T-helper 2 cell treated with Interferon-gamma antibody and Interleukin-4, amounts not matched to agents 5 μg/mL and 100 μg/mL, for 36 hours (primary cell): ENCODE results near the gene PHF1.

Source experiments
- DNase-seq: peaks from one replicate; pipeline ENCODE4 v3.0.0; 2021; ENCODE audit warnings: low spot score
- H3K27ac Mint-ChIP-seq: one replicate; pipeline ENCODE4 v1.8.0; 2021; ENCODE audit warnings: mild to moderate bottlenecking, mixed read lengths
- H3K27me3 Mint-ChIP-seq: one replicate; pipeline ENCODE4 v1.8.0; 2021; ENCODE audit warnings: low read depth, mixed read lengths
- H3K36me3 Mint-ChIP-seq: one replicate; pipeline ENCODE4 v1.8.0; 2021; ENCODE audit warnings: low read depth, mixed read lengths
- H3K4me1 Mint-ChIP-seq: one replicate; pipeline ENCODE4 v1.8.0; 2021; ENCODE audit warnings: low read depth, mixed read lengths
- H3K4me3 Mint-ChIP-seq: one replicate; pipeline ENCODE4 v1.8.0; 2022; ENCODE audit warnings: mild to moderate bottlenecking, moderate library complexity, mixed read lengths
- H3K9me3 Mint-ChIP-seq: one replicate; pipeline ENCODE4 v1.8.0; 2021; ENCODE audit warnings: mixed read lengths

PHF1 gene

GRCh38 chr6:33428224-33428965 is 17.6 kb downstream of the PHF1 start:
- H3K4me1 Mint-ChIP-seq = peaks cover 71% of the 10 kb centered on the region
- H3K9me3 Mint-ChIP-seq = no peaks in the 10 kb centered on the region
- no peaks in the 10 kb centered on the region for H3K27me3 Mint-ChIP-seq
- peak overlapping the region; percentile 77 for H3K27ac Mint-ChIP-seq
- peak; percentile 28 for DNase-seq
- H3K4me3 Mint-ChIP-seq = peak overlapping the region; percentile 83
- peaks cover 24% of the 10 kb centered on the region for H3K36me3 Mint-ChIP-seq

GRCh38 chr6:33428966-33429749 is 18.3 kb downstream of the PHF1 start:
- no peak for DNase-seq
- no peaks in the 10 kb centered on the region for H3K9me3 Mint-ChIP-seq
- H3K27ac Mint-ChIP-seq = peak overlapping the region; percentile 77
- peaks cover 21% of the 10 kb centered on the region for H3K36me3 Mint-ChIP-seq
- no peaks in the 10 kb centered on the region for H3K27me3 Mint-ChIP-seq
- peaks cover 66% of the 10 kb centered on the region for H3K4me1 Mint-ChIP-seq
- peak overlapping the region; percentile 83 for H3K4me3 Mint-ChIP-seq

- Mint-ChIP-seq H3K4me1 (peaks cover 62% of the 10 kb centered on the region), H3K9me3 (no peaks in the 10 kb centered on the region), H3K36me3 (peaks cover 18% of the 10 kb centered on the region), H3K27ac (peak overlapping the region; percentile 77), H3K4me3 (peak overlapping the region; percentile 83), H3K27me3 (no peaks in the 10 kb centered on the region)
- DNase-seq = no peak
Measured at GRCh38 chr6:33429750-33430052, 18.9 kb downstream of the PHF1 start.

- Mint-ChIP-seq H3K4me3 (peak overlapping the region; percentile 83), H3K27ac (peak overlapping the region; percentile 77), H3K9me3 (no peaks in the 10 kb centered on the region), H3K27me3 (no peaks in the 10 kb centered on the region), H3K4me1 (peaks cover 55% of the 10 kb centered on the region), H3K36me3 (peaks cover 17% of the 10 kb centered on the region)
- no peak for DNase-seq
Measured at GRCh38 chr6:33430334-33430733, 19.5 kb downstream of the PHF1 start.

GRCh38 chr6:33430991-33431879 is 20.4 kb downstream of the PHF1 start:
- H3K27me3 Mint-ChIP-seq = no peaks in the 10 kb centered on the region
- H3K4me3 Mint-ChIP-seq = peak overlapping the region; percentile 83
- H3K27ac Mint-ChIP-seq = peak overlapping the region; percentile 66
- peak; percentile 53 for DNase-seq
- no peaks in the 10 kb centered on the region for H3K9me3 Mint-ChIP-seq
- H3K36me3 Mint-ChIP-seq = peaks cover 22% of the 10 kb centered on the region
- H3K4me1 Mint-ChIP-seq = peaks cover 52% of the 10 kb centered on the region

GRCh38 chr6:33431880-33432541 is 21.2 kb downstream of the PHF1 start:
- Mint-ChIP-seq H3K36me3 (peaks cover 29% of the 10 kb centered on the region), H3K27me3 (no peaks in the 10 kb centered on the region), H3K9me3 (no peaks in the 10 kb centered on the region), H3K27ac (peak overlapping the region; percentile 71), H3K4me3 (no peak overlapping the region), H3K4me1 (peaks cover 49% of the 10 kb centered on the region)
- DNase-seq = no peak

GRCh38 chr6:33432546-33432945 is 21.7 kb downstream of the PHF1 start:
- Mint-ChIP-seq H3K4me3 (peak overlapping the region; percentile 22), H3K27me3 (no peaks in the 10 kb centered on the region), H3K4me1 (peaks cover 44% of the 10 kb centered on the region), H3K9me3 (no peaks in the 10 kb centered on the region), H3K36me3 (peaks cover 32% of the 10 kb centered on the region), H3K27ac (peak overlapping the region; percentile 71)
- DNase-seq = no peak

- H3K4me1 Mint-ChIP-seq = peaks cover 44% of the 10 kb centered on the region
Measured at GRCh38 chr6:33433001-33433543, 22.3 kb downstream of the PHF1 start.

GRCh38 chr6:33433544-33434191 is 22.9 kb downstream of the PHF1 start:
- DNase-seq = no peak
- H3K4me1 Mint-ChIP-seq = peaks cover 40% of the 10 kb centered on the region
- H3K27me3 Mint-ChIP-seq = no peaks in the 10 kb centered on the region
- H3K36me3 Mint-ChIP-seq = peaks cover 40% of the 10 kb centered on the region
- no peak overlapping the region for H3K4me3 Mint-ChIP-seq
- no peaks in the 10 kb centered on the region for H3K9me3 Mint-ChIP-seq
- no peak overlapping the region for H3K27ac Mint-ChIP-seq

More at GRCh38 chr6:33433001-33433543, 22.3 kb downstream of the PHF1 start:
- no peaks in the 10 kb centered on the region for H3K27me3 Mint-ChIP-seq
- no peak for DNase-seq
- H3K27ac Mint-ChIP-seq = peak overlapping the region; percentile 40
- H3K4me3 Mint-ChIP-seq = peak overlapping the region; percentile 22
- H3K9me3 Mint-ChIP-seq = no peaks in the 10 kb centered on the region
- H3K36me3 Mint-ChIP-seq = peaks cover 35% of the 10 kb centered on the region

- no peak overlapping the region for H3K4me3 Mint-ChIP-seq
- no peak overlapping the region for H3K27ac Mint-ChIP-seq
- no peaks in the 10 kb centered on the region for H3K27me3 Mint-ChIP-seq
- H3K36me3 Mint-ChIP-seq = peaks cover 47% of the 10 kb centered on the region
- H3K9me3 Mint-ChIP-seq = no peaks in the 10 kb centered on the region
- H3K4me1 Mint-ChIP-seq = peaks cover 27% of the 10 kb centered on the region
- no peak for DNase-seq
Measured at GRCh38 chr6:33434961-33435360, 24.1 kb downstream of the PHF1 start.

GRCh38 chr6:33437666-33438065 is 26.9 kb downstream of the PHF1 start:
- Mint-ChIP-seq H3K4me3 (no peak overlapping the region), H3K9me3 (no peaks in the 10 kb centered on the region), H3K36me3 (peaks cover 46% of the 10 kb centered on the region), H3K27me3 (no peaks in the 10 kb centered on the region), H3K27ac (no peak overlapping the region), H3K4me1 (peaks cover 8% of the 10 kb centered on the region)
- no peak for DNase-seq

GRCh38 chr6:33438978-33439594 is 28.3 kb downstream of the PHF1 start:
- peaks cover 1% of the 10 kb centered on the region for H3K4me1 Mint-ChIP-seq
- H3K27me3 Mint-ChIP-seq = no peaks in the 10 kb centered on the region
- H3K36me3 Mint-ChIP-seq = peaks cover 36% of the 10 kb centered on the region
- no peak overlapping the region for H3K4me3 Mint-ChIP-seq
- no peaks in the 10 kb centered on the region for H3K9me3 Mint-ChIP-seq
- no peak for DNase-seq
- H3K27ac Mint-ChIP-seq = no peak overlapping the region
